ENCODE measurements around the gene APOC4.

GRCh38 chr19:44993926-44994537 is 52.0 kb downstream of the APOC4 start:
- TF ChIP-seq CEBPB (IDR thresholded peaks at IDR 0.05; ENCODE audit: low read depth) (no peak), TCF7L2 (IDR thresholded peaks at IDR 0.05; ENCODE audit: borderline replicate concordance, extremely low read depth, insufficient read depth, insufficient read length) (no peak), EZH2 (IDR thresholded peaks at IDR 0.05) (no peak), POLR2A (IDR thresholded peaks at IDR 0.05; ENCODE audit: borderline replicate concordance, extremely low read depth, insufficient read depth, insufficient read length) (no peak), SP1 (IDR thresholded peaks at IDR 0.05; ENCODE audit: low read depth) (no peak), EGR1 (IDR thresholded peaks at IDR 0.05; ENCODE audit: low read depth) (no peak), YY1 (IDR thresholded peaks at IDR 0.05; ENCODE audit: extremely low read depth, insufficient replicate concordance, low read depth, low read length) (no peak), EZH2phosphoT487 (IDR thresholded peaks at IDR 0.05; ENCODE audit: borderline replicate concordance) (no peak), JUND (IDR thresholded peaks at IDR 0.05) (no peak), SIN3A (IDR thresholded peaks at IDR 0.05; ENCODE audit: low read depth) (no peak), ZNF274 (IDR thresholded peaks at IDR 0.05; ENCODE audit: low read depth, low read length) (no peak)
- TF ChIP-seq, protein P1, sequence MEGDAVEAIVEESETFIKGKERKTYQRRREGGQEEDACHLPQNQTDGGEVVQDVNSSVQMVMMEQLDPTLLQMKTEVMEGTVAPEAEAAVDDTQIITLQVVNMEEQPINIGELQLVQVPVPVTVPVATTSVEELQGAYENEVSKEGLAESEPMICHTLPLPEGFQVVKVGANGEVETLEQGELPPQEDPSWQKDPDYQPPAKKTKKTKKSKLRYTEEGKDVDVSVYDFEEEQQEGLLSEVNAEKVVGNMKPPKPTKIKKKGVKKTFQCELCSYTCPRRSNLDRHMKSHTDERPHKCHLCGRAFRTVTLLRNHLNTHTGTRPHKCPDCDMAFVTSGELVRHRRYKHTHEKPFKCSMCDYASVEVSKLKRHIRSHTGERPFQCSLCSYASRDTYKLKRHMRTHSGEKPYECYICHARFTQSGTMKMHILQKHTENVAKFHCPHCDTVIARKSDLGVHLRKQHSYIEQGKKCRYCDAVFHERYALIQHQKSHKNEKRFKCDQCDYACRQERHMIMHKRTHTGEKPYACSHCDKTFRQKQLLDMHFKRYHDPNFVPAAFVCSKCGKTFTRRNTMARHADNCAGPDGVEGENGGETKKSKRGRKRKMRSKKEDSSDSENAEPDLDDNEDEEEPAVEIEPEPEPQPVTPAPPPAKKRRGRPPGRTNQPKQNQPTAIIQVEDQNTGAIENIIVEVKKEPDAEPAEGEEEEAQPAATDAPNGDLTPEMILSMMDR (IDR thresholded peaks at IDR 0.05 in 2 of 3, conservative IDR thresholded peaks at IDR 0.05 in 1 of 3; ENCODE audit: borderline replicate concordance in 1 of 3, insufficient read depth in 1 of 3, low read depth in 2 of 3, low read length in 2 of 3): no peak
- TF ChIP-seq, protein P2, sequence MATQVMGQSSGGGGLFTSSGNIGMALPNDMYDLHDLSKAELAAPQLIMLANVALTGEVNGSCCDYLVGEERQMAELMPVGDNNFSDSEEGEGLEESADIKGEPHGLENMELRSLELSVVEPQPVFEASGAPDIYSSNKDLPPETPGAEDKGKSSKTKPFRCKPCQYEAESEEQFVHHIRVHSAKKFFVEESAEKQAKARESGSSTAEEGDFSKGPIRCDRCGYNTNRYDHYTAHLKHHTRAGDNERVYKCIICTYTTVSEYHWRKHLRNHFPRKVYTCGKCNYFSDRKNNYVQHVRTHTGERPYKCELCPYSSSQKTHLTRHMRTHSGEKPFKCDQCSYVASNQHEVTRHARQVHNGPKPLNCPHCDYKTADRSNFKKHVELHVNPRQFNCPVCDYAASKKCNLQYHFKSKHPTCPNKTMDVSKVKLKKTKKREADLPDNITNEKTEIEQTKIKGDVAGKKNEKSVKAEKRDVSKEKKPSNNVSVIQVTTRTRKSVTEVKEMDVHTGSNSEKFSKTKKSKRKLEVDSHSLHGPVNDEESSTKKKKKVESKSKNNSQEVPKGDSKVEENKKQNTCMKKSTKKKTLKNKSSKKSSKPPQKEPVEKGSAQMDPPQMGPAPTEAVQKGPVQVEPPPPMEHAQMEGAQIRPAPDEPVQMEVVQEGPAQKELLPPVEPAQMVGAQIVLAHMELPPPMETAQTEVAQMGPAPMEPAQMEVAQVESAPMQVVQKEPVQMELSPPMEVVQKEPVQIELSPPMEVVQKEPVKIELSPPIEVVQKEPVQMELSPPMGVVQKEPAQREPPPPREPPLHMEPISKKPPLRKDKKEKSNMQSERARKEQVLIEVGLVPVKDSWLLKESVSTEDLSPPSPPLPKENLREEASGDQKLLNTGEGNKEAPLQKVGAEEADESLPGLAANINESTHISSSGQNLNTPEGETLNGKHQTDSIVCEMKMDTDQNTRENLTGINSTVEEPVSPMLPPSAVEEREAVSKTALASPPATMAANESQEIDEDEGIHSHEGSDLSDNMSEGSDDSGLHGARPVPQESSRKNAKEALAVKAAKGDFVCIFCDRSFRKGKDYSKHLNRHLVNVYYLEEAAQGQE (IDR thresholded peaks at IDR 0.05; ENCODE audit: low read depth): no peak

All from HCT116 (cell line).